GM12878 (cell line): Measurements from ENCODE around the gene PLEKHG2. TPM values are rescaled to one million over a fixed set of nuclear protein-coding genes. Genes with fewer than 3 reads are reported as not detected.
A peak's percentile ranks its signal among the peaks of the same experiment; 100 is the strongest.

Experiments used
- EZH2 ChIP-seq: IDR thresholded peaks from 2 replicates; pipeline ENCODE4 v1.6.1; 2012; ENCODE audit warnings: low read depth, mild to moderate bottlenecking, control low read depth, inconsistent platforms, low read length, borderline replicate concordance; ENCODE audit not compliant: control insufficient read depth
- KDM1A ChIP-seq: fragments of 200-600 bp; sonication (generic); IDR thresholded peaks from 2 replicates; pipeline ENCODE4 v1.6.1; 2016; ENCODE audit warnings: borderline replicate concordance
- LARP7 ChIP-seq: fragments of 450-650 bp; IDR thresholded peaks from 2 replicates; pipeline ENCODE4 v1.6.1; 2017; ENCODE audit warnings: mild to moderate bottlenecking
- NFYB ChIP-seq: IDR thresholded peaks from 2 replicates; pipeline ENCODE4 v1.6.1; 2011; ENCODE audit warnings: low read depth, mild to moderate bottlenecking, low read length, improper control_type of control experiment, moderate library complexity; ENCODE audit not compliant: insufficient read depth
- PAX8 ChIP-seq: fragments of 450-650 bp; IDR thresholded peaks from 2 replicates; pipeline ENCODE4 v1.6.1; 2017; ENCODE audit warnings: mild to moderate bottlenecking, moderate library complexity
- POLR2AphosphoS5 ChIP-seq: IDR thresholded peaks from 2 replicates; pipeline ENCODE4 v1.6.1; 2011; ENCODE audit warnings: mild to moderate bottlenecking, low read length, inconsistent platforms
- SIN3A ChIP-seq: IDR thresholded peaks from 2 replicates; pipeline ENCODE4 v1.6.1; 2012; ENCODE audit warnings: low read depth, low read length, improper control_type of control experiment
- SMAD1 ChIP-seq: fragments of 450-650 bp; IDR thresholded peaks from 2 replicates; pipeline ENCODE4 v1.6.1; 2018; ENCODE audit warnings: mild to moderate bottlenecking, low read depth; ENCODE audit not compliant: partially characterized antibody
- SREBF1 ChIP-seq: IDR thresholded peaks from 2 replicates; pipeline ENCODE4 v1.6.1; 2012; ENCODE audit warnings: mild to moderate bottlenecking, low read length
- SUPT20H ChIP-seq: IDR thresholded peaks from 2 replicates; pipeline ENCODE4 v1.6.1; 2011; ENCODE audit warnings: low read depth, mild to moderate bottlenecking, low read length, moderate library complexity, borderline replicate concordance; ENCODE audit not compliant: control insufficient read depth
- TAF1 ChIP-seq: IDR thresholded peaks from 2 replicates; pipeline ENCODE4 v1.6.1; 2011; ENCODE audit warnings: mild to moderate bottlenecking, low read depth, low read length, borderline replicate concordance
- TCF7 ChIP-seq: IDR thresholded peaks from 2 replicates; pipeline ENCODE4 v1.6.1; 2014; ENCODE audit warnings: antibody characterized with exemption, borderline replicate concordance
- ZNF622 ChIP-seq: fragments of 450-650 bp; IDR thresholded peaks from 2 replicates; pipeline ENCODE4 v1.6.1; 2017; ENCODE audit warnings: mild to moderate bottlenecking, inconsistent platforms
- polyA plus RNA-seq, 11 experiments: library from polyadenylated mRNA; depleted of rRNA in 4 of 11; unstranded in 6 of 11; stranded (reverse) in 5 of 11; fragments of >200 nt; fragmentation: Nextera tagmentation in 4 of 11; fragmentation: Illumina TruSeq in 1 of 11; extraction: Ambion mirVana in 4 of 11; extraction: Trizol in 1 of 11; gene quantifications; 1 replicate in 1 of 11; 2 replicates in 10 of 11; pipeline versions ENCODE4 v1.2.1 to v1.2.3, GENCODE V29; 2011 to 2016; ENCODE audit warnings: inconsistent platforms in 2 of 11, missing spikeins in 2 of 11, low read depth in 1 of 11
- total RNA-seq, 4 experiments: library from RNA; depleted of rRNA in 3 of 4; stranded (reverse); fragments of >200 nt in 3 of 4; fragmentation: Illumina TruSeq in 1 of 4; extraction: Trizol in 1 of 4; gene quantifications; 2 replicates each; pipeline versions ENCODE4 v1.2.1 to v1.2.3, GENCODE V29; 2013 to 2021
- TF ChIP-seq, protein P1 (sequence below): IDR thresholded peaks from 2 replicates; pipeline ENCODE4 v1.6.1; 2012; ENCODE audit warnings: improper control_type of control experiment, low read depth, low read length; ENCODE audit not compliant: insufficient replicate concordance
- TF ChIP-seq, protein P2 (sequence below): fragments of 450-650 bp; IDR thresholded peaks from 2 replicates; pipeline ENCODE4 v1.6.1; 2016; ENCODE audit warnings: mild to moderate bottlenecking, moderate library complexity, borderline replicate concordance
- TF ChIP-seq, protein P3 (sequence below): fragments of 450-650 bp; IDR thresholded peaks from 2 replicates; pipeline ENCODE4 v1.6.1; 2017; ENCODE audit warnings: mild to moderate bottlenecking
- TF ChIP-seq, protein P4 (sequence below): fragments of 450-650 bp; IDR thresholded peaks from 2 replicates; pipeline ENCODE4 v1.6.1; 2014; ENCODE audit warnings: mild to moderate bottlenecking

Gene PLEKHG2
- total and polyA plus RNA-seq, 10 of the 15 experiments (the other 5 are each of a cell fraction or from before 2014, with no cell fraction given) = 3.0 to 62.5 (median 17.2) TPM

DNA sequence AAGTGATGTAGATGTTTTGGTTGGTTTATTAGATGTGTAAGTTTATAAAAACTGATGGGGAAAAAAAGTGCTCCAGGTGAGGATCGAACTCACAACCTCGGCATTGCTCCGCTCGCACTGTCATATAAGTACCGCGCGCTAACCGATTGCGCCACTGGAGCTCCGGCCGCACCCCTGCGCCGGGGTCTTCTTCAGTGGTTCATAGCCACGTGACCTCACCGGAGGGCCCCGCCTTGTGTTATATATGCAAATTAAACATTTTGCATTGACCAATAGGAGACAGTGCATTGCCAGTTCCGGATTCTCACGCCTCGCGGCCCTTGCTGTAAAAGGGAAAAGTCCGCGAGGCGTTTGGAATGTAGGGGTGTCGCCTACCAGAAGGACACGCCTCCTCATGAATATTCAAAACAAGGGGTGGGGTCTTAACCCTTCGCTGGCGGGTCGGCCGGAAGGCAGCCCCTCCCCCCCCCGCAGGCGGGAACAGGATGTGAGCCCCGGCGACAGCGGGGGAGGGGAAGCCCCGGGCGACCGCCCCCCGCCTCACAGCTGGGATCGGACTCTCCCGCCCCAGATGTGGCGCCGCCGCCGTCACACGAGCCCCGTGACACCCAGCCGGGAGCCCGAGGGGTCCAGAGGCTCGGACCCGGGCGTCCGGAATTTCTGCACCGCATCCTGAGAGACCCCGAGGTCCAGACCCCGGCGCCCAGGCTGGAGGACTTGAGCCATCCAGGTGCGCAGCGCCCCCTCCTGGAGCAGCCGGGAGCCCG, at the start of gene PLEKHG2 (continued):
- TF ChIP-seq, protein P1, sequence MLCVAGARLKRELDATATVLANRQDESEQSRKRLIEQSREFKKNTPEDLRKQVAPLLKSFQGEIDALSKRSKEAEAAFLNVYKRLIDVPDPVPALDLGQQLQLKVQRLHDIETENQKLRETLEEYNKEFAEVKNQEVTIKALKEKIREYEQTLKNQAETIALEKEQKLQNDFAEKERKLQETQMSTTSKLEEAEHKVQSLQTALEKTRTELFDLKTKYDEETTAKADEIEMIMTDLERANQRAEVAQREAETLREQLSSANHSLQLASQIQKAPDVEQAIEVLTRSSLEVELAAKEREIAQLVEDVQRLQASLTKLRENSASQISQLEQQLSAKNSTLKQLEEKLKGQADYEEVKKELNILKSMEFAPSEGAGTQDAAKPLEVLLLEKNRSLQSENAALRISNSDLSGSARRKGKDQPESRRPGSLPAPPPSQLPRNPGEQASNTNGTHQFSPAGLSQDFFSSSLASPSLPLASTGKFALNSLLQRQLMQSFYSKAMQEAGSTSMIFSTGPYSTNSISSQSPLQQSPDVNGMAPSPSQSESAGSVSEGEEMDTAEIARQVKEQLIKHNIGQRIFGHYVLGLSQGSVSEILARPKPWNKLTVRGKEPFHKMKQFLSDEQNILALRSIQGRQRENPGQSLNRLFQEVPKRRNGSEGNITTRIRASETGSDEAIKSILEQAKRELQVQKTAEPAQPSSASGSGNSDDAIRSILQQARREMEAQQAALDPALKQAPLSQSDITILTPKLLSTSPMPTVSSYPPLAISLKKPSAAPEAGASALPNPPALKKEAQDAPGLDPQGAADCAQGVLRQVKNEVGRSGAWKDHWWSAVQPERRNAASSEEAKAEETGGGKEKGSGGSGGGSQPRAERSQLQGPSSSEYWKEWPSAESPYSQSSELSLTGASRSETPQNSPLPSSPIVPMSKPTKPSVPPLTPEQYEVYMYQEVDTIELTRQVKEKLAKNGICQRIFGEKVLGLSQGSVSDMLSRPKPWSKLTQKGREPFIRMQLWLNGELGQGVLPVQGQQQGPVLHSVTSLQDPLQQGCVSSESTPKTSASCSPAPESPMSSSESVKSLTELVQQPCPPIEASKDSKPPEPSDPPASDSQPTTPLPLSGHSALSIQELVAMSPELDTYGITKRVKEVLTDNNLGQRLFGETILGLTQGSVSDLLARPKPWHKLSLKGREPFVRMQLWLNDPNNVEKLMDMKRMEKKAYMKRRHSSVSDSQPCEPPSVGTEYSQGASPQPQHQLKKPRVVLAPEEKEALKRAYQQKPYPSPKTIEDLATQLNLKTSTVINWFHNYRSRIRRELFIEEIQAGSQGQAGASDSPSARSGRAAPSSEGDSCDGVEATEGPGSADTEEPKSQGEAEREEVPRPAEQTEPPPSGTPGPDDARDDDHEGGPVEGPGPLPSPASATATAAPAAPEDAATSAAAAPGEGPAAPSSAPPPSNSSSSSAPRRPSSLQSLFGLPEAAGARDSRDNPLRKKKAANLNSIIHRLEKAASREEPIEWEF = no peak
- no peak for TF ChIP-seq PAX8
- no peak; the same call in 1 of the 2 replicates for TF ChIP-seq TCF7
- peak; percentile 52; the same call in 1 of the 2 replicates for TF ChIP-seq SIN3A
- peak; percentile 98 for TF ChIP-seq LARP7
- no peak for TF ChIP-seq TAF1
- no peak for TF ChIP-seq KDM1A
- TF ChIP-seq, protein P2, sequence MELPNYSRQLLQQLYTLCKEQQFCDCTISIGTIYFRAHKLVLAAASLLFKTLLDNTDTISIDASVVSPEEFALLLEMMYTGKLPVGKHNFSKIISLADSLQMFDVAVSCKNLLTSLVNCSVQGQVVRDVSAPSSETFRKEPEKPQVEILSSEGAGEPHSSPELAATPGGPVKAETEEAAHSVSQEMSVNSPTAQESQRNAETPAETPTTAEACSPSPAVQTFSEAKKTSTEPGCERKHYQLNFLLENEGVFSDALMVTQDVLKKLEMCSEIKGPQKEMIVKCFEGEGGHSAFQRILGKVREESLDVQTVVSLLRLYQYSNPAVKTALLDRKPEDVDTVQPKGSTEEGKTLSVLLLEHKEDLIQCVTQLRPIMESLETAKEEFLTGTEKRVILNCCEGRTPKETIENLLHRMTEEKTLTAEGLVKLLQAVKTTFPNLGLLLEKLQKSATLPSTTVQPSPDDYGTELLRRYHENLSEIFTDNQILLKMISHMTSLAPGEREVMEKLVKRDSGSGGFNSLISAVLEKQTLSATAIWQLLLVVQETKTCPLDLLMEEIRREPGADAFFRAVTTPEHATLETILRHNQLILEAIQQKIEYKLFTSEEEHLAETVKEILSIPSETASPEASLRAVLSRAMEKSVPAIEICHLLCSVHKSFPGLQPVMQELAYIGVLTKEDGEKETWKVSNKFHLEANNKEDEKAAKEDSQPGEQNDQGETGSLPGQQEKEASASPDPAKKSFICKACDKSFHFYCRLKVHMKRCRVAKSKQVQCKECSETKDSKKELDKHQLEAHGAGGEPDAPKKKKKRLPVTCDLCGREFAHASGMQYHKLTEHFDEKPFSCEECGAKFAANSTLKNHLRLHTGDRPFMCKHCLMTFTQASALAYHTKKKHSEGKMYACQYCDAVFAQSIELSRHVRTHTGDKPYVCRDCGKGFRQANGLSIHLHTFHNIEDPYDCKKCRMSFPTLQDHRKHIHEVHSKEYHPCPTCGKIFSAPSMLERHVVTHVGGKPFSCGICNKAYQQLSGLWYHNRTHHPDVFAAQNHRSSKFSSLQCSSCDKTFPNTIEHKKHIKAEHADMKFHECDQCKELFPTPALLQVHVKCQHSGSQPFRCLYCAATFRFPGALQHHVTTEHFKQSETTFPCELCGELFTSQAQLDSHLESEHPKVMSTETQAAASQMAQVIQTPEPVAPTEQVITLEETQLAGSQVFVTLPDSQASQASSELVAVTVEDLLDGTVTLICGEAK = peak; percentile 83
- TF ChIP-seq SMAD1 = no peak
- peak; percentile 96 for TF ChIP-seq POLR2AphosphoS5
- TF ChIP-seq, protein P3, sequence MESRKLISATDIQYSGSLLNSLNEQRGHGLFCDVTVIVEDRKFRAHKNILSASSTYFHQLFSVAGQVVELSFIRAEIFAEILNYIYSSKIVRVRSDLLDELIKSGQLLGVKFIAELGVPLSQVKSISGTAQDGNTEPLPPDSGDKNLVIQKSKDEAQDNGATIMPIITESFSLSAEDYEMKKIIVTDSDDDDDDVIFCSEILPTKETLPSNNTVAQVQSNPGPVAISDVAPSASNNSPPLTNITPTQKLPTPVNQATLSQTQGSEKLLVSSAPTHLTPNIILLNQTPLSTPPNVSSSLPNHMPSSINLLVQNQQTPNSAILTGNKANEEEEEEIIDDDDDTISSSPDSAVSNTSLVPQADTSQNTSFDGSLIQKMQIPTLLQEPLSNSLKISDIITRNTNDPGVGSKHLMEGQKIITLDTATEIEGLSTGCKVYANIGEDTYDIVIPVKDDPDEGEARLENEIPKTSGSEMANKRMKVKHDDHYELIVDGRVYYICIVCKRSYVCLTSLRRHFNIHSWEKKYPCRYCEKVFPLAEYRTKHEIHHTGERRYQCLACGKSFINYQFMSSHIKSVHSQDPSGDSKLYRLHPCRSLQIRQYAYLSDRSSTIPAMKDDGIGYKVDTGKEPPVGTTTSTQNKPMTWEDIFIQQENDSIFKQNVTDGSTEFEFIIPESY = no peak
- no peak for TF ChIP-seq EZH2
- TF ChIP-seq, protein P4, sequence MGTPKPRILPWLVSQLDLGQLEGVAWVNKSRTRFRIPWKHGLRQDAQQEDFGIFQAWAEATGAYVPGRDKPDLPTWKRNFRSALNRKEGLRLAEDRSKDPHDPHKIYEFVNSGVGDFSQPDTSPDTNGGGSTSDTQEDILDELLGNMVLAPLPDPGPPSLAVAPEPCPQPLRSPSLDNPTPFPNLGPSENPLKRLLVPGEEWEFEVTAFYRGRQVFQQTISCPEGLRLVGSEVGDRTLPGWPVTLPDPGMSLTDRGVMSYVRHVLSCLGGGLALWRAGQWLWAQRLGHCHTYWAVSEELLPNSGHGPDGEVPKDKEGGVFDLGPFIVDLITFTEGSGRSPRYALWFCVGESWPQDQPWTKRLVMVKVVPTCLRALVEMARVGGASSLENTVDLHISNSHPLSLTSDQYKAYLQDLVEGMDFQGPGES = peak; percentile 71; the same call in 1 of the 2 replicates
- peak; percentile 77 for TF ChIP-seq NFYB
- no peak for TF ChIP-seq SUPT20H
- TF ChIP-seq ZNF622 = no peak
- TF ChIP-seq SREBF1 = peak; percentile 40; the same call in 1 of the 2 replicates
